Medulla oblongata (tissue), 1 donor: Measurements from ENCODE around the gene PITHD1.
"Not testable (repeated sequence)": the region's sequence is repeated elsewhere in the genome, so short reads cannot be mapped to it uniquely, and the experiment has no call there.

ENCODE experiments used
- DNase-seq: peaks from one replicate; pipeline ENCODE4 v3.0.0-alpha.2; 2015; ENCODE audit errors: extremely low spot score

PITHD1 gene

DNA sequence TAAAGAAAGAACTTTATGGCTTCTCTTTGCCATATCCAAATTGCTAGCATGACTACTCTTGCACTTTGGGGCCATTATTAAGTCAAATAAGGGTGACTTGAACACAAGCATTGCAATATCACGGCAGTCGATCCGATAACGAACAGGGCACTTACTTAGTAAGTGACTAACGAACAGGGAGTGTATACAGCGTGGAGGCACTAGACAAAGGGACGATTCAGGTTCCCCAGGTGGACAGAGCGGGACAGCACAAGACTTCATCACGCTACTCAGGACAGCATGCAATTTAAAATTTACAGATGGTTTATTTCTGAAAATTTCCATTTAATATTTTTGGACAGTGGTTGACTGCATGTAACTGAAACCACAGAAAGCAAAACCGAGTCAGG is 5.4 kb upstream of the PITHD1 start:
- no peak for DNase-seq

DNA sequence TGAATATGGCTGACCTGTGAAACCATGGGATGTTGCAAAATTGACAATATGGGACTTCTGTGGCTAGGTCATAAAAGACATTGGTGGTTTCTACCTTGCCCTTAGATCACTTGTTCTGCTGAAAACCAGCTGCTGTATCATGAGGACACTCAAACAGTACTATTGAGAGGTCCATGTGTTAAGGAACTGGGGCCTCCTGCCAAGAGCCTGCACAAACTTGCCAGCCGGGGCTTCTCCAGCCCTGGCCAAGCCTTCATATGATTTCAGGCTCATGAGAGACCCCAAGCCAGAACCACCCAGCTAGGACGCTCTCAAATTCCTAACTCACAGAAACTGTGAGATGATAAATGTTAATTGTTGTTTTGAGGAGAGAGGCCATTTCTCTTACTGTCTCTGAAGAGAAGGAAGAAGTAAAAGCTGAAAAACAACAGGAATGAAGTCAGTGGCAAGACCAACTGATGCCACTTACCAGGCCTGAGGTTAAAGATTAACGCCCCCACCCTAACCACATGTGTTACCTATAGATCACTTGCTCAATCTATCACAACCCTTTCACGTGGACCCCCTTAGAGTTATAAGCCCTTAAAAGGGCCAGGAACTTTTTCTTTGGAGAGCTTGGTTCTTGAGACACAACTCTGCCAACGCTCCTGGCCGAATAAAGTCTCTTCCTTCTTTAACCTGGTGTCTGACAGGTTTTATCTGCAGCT is 3.9 kb upstream of the PITHD1 start:
- DNase-seq, result no peak

DNA sequence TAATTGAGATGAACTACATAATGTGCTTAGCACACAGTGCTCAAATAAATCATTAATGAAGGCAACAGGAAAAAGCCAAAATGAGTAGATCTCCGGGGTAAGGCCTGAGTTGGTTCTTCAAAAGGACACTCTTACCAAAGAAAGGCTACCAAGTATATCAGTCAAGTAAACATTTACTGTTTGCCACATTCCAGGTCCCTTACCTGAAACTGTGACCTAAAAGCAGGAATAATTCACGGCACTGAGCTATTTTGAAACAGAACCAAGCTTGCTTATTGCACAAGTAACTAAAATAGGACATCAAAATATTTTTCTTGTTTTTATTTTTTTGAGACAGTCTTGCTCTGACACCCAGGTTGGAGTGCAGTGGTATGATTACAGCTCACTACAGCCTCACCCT is 2.0 kb upstream of the PITHD1 start:
- no peak for DNase-seq

DNA sequence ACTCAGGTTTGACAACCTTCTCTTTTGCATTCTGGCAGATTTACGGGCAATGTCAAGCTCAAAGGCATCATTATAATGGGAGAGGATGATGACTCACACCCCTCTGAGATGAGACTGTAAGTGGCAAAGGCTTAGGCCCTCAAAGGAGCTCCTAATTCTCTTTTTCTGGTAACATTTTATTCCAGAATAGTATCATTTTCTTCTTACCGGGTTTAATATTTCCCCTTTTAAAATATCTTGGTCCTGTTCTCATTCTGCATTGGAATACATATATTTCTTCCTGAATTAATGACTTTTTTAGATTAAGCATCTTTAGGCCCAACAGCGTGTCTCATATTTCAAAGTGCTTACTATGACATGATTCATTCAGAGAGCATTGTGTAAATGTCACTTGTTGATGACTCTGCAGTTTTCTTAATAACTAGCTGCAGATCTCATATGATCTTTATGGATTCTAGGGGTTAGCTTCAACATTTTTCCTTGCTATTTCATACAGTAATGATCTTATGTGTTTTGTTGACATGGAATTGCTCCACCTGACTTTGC is 1.7 kb downstream of the PITHD1 start:
- DNase-seq, result no peak

DNA sequence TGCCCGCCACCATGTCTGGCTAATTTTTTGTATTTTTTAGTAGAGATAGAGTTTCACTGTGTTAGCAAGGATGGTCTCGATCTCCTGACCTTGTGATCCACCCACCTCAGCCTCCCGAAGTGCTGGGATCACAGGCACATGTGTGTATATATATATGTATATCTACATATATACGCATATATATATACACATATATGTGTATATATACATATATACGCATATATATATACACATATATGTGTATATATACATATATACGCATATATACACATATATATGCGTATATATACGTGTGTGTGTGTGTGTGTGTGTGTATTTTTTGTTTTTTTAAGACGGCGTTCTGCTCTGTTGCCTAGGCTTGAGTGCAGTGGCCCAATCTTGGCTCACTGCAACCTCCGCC is 4.9 kb downstream of the PITHD1 start:
- DNase-seq, result not testable (repeated sequence)

DNA sequence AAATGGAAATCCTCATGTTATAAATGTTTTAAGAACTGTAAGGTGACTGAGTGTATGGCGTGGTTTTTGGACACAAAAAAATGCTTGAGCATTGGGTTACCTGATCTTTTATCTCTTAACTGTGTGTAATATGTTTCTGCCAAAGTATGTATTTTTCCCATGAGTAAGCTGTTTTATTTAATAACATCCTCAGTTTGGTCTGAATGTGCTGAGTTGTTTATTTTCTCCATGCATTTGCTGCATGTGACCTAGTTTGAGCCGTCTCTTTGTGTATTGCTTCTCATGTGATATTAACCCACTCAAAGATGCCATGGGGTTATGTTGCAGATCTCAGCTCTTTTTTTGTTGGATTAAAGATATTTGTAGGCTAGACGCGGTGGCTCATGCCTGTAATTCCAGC is 6.6 kb downstream of the PITHD1 start:
- no peak for DNase-seq

DNA sequence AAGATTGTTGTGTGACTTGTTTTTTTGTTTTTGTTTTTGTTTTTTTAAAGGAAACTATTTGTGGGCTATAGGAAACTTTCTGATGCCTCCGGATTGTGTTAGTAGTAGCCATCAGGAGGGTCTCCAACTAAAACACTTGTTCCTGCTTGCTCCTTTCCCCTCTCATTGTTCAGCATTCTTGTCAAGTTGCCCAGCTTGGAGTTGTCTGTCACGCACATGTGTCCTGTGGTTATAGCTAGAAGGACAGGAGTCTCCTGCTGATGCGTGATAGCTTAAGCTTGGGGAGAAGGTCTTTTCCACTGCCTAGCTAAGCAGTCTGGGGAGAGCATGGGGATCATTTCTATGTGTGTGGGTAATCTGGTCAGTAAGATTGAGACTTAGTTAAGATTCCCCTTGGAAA is 9.5 kb downstream of the PITHD1 start:
- DNase-seq, result no peak

DNA sequence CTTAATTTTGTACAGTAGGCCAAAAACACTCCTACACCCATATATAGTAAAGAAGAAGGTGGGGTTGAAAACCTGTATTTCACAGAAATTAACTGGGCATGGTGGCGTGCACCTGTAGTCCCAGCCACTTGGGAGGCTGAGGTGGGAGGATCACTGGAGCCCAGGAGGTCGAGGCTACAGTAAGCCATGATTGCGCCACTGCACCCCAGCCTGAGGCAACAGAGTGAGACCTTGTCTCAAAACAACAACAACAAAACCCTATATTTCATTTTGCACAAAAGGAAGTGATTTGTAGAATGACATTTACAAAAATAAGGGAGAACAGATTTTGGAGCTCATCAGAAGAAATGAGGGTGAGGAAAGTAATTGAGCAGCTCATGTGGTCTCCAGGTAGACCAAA is 10.5 kb downstream of the PITHD1 start:
- no peak for DNase-seq

DNA sequence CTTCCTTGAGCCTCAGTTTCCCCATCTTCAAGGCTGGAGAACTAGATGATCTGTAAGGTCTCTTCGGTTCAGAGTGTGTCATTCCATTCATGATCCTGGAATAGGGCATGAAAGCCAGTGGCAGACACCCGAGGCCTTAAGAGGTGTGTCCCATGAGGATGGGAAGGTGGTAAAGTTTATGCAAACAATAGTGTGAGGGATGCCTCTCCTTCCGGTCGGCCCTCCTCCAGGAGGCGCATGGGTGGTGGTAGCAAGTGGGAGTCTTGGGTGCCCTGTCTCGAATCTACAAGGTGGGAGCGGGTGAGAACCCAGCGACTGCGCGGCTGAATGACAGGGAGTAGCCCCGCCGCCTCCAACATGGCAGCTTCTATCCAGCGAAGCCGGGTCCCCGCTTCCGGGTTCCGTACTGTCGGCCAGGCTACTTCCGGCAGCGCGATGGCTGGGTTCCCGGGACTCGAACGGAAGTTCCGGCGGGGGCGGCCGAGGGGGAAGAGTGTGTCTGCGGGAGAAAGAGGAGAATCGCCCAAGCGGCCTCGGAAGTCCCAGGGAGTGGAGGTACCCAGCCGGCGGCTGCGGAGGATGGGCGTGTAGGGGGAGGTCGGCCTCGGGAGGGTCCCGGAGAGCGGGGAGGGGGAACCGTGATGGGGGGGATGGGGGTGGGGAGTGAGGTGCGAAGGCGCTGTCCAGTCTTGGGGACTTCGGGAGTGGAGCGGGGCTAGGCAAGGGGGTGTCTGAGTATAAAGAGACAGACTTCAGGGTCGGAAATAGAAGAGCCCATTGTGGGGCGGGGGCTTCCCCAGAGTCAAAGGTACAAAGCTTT is 12.7 kb downstream of the PITHD1 start, which contains the start of gene LYPLA2:
Gene LYPLA2, plus strand, starts transcription at position 450 of the 820 bp plus-strand sequence. CDS start 1,538 bp downstream, outside the sequence.
- peak; percentile 96 for DNase-seq

DNA sequence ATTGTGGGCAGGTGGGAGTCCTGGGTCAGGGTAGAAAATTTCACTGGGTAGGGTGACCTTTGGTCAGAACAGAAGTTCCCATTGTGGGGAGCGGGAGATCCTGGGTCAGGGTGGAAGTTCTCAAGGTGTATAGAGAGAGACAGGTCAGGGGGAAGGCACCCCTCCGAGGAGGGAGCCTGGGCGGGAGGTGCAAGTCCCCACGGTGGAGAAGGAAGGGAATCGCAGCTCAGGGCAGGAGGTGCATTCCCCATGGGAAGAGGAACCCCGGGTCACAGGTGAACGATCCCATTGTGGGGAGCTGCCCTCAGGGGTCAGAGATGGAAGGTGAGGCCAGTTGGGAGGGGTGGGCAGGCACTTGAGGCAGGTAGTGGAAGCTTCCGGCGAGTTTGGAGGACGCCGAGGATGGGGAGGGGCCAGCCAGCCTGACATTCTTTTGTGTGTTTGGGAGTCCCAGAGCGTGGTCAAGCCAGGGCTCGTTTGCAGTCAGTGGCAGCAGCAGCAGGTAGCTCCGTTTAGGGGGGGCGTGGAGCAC is 13.4 kb downstream of the PITHD1 start:
- no peak for DNase-seq

DNA sequence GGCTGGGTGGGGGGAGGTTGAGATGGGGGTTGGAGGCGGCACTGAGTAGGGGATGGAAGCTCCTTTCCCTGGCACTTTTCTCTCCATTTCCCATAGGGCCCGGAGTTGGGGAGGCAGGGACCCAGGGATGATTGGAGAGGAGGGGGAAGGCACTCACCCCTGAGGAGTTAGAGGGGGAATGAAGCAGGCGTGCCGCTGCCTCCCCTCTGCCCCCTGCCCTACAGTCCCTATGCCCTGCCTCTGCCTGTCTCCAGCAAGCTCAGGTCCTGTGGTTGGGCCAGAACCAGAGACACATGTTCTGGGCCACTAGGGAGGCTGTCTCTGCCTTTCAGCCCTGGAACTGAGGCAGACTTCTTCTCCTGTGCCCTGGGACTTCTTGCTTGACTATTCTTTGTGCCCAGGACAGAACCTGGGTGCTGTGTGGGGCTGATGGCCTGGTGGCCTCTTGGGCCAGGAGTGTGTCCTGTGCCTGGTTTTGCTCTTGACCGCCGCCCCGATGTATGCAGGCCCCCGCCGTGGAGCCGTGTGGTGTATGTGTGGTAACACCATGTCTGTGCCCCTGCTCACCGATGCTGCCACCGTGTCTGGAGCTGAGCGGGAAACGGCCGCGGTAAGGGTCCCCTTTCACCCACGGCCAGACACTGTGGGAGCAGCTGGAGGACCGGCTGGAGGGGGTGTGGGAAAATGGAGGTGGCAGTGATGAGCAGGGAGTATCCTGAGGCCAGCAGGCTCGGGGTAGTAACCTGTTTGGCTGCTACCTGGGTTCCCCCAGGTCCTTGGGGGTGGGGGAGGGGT is 14.1 kb downstream of the PITHD1 start:
- no peak for DNase-seq

DNA sequence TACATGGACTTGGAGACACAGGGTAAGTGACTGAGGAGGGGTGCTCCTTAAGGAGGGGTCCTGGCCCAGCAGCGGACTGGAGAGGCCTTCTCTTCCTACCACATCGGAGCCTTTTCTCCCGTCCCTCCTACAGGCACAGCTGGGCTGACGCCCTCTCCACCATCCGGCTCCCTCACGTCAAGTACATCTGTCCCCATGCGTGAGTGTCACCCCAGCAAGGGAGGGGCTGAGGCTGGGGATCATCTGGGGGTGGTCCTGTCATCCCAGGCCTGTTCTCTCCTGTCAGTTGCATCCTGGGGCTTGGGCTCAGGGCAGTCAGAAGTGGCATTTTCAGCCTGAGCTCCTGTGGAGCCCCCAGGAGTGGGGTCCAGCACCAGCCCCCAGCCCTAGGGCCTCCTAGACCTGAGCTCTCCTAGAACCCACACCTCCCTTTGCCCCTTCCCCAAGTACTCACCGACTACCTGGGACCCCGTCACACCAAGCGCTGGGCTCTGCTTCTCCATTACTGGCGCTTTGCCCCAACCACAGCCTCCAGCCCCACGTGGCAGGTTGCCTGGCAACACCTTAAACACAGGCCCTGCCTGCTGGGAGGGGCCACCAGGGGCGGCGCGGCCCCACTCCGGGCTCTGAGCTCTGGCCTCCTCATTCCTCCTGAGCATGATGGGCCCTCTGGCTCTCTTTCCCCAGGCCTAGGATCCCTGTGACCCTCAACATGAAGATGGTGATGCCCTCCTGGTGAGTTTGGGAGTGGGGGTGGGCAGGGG is 15.0 kb downstream of the PITHD1 start:
- DNase-seq, result no peak

DNA sequence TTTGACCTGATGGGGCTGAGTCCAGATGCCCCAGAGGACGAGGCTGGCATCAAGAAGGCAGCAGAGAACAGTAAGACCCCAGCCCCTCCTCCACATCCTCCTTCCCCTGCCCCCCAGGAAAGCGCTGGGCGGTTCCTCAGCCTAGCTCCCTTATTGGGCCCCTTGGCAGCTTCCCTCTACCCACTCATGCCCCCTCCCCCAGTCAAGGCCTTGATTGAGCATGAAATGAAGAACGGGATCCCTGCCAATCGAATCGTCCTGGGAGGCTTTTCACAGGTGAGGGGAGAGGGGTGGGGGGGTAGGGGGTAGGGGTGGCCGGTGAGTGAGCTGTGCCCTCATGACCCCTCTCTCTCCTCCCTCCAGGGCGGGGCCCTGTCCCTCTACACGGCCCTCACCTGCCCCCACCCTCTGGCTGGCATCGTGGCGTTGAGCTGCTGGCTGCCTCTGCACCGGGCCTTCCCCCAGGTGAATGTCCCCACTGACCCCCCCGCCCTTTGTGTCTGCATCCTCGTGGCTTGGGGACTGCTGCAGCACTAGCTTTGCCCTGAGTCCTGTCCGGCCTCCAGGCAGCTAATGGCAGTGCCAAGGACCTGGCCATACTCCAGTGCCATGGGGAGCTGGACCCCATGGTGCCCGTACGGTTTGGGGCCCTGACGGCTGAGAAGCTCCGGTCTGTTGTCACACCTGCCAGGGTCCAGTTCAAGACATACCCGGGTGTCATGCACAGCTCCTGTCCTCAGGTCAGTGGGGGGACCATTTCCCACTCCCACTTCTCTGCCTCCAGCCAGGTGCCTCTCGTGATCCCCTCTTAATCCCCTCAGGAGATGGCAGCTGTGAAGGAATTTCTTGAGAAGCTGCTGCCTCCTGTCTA is 15.9 kb downstream of the PITHD1 start:
- no peak for DNase-seq

DNA sequence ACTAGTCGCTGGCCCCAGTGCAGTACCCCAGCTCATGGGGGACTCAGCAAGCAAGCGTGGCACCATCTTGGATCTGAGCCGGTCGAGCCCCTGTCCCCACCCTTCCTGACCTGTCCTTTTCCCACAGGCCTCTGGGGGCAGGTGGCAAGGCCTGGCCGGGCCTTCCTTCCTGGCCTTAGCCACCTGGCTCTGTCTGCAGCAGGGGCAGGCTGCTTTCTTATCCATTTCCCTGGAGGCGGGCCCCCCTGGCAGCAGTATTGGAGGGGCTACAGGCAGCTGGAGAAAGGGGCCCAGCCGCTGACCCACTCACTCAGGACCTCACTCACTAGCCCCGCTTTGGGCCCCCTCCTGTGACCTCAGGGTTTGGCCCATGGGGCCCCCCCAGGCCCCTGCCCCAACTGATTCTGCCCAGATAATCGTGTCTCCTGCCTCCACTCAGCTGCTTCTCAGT is 16.5 kb downstream of the PITHD1 start:
- DNase-seq, result not testable (repeated sequence)

DNA sequence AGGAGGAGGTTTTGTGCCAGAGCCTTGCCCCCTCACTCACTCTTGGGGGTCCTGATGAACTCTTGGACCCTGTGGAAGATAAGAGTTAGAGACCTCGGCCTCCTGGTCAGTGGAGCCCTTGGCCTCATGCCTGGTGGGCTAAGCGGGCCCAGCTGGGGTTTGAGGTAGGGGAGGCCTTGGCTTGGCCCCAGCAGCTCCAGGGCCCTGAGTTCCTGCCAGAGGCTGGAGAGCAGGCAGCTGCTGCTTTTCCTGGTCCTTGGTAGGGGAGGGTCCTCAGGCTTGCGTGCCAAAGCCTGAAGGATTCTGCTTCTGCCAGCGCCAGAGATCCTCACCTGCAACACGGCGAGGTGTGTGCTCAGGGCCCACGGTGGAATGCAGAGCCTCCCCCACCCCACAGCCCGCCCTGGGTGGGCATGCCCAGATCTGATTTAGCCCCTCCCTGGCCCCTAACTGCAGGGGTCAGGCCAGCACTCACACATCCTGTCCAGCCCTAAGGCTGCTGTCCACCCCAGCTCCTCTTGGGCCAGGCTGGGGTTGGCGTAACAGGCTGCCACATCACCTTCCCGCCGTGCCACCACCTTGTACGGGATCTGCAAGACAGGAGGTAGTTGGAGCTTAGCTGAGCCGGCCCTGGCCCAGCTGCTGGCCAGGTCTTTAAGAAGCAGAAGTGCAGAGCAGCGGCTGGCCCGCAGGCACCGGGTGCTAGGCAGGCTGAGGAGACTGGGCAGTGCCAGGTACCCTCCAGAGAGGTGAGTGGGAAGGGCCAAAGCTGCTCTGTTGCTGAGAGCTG is 17.7 kb downstream of the PITHD1 start:
- no peak for DNase-seq

DNA sequence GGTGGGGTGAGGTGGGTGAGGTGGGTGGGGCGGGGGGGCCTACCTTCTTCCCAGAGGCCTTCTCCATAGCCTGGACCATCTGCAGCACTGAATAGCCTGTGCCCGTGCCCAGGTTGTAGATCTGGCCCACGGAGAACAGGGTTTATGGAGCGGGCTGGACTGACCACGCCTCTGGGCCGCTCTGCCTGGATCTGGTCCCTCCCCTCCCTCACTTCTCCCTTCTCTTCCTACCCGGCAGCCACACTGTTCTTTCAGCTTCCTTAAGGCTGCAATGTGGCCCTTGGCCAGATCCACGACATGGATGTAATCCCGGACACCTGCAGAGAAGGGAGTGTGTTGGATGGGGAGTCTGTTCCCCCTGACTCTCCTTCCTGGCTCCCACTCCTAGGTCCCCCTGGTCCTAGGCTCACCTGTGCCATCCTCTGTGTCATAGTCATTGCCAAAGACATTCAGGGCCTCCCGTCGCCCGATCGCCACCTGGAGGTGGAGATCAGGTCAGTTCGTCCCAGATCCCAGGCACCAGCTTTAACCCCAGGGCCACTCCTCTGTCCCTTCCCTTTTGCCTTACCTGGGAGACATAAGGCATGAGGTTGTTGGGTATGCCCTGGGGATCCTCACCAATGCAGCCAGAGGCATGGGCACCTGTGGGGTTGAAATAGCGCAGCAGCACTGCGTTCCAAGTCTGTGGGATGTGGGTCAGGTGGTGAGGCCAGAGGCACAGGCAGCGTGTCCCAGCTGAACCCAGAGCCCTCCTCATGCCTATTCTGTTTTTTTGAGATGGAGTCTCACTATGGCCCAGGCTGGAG is 18.5 kb downstream of the PITHD1 start:
- DNase-seq, result no peak

DNA sequence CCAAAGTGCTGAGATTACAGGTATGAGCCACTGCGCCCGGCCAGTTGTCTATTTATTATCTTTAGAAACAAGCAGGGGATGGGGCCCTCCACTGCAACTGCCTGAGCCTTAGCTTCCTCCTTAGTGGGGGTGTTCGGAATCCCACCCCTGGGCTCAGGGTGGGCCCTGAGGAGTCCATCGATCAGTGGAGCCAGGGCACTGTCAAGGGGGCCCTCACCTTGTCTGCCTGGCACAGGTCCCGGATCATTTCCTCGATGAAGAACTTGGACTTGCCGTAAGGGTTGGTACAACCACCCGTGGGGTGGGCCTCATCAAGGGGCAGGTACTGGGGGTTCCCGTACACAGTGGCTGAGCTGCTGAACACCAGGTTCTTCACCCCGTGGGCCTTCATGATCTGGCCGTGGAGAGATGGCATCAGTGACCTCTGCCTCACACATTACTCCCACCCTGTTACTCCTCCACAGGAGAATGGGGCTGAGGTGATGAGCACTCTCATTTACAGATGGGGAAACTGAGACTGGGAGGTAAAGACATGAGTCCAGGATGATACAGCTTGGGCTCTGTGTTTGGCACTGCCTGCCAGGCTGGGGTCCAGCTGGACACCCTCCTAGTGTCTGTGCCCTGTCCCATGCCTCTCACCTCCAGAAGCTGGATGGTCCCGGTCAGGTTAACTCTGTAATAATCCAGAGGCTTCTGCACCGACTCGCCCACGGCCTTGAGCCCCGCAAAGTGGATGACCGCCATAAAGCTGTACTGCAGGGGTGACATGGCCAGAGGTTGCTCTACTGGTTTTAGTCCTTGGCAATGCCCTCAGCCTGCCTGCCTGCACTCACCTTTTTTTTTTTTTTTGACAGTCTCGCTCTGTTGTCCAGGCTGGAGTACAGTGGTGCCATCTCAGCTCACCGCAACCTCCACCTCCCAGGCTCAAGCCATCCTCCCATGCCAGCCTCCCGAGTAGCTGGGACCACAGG is 19.5 kb downstream of the PITHD1 start:
- no peak for DNase-seq
